SK-N-SH (cell line): ENCODE data around the gene PANX2. TPM values are rescaled to one million over a fixed set of nuclear protein-coding genes. Genes with fewer than 3 reads are reported as not detected.

Experiments used
- CTCF ChIA-PET: fragments of 300-600, 350-600 bp; formaldehyde crosslinking; extraction: SDS; loops from one replicate; lab custom pipeline; 2021; lab: Yijun Ruan, JAX
- POLR2A ChIA-PET: fragments of 350-600 bp; sonication (Branson Sonifier 250); formaldehyde crosslinking; extraction: SDS; loops from one replicate; lab custom pipeline; 2020; ENCODE audit warnings: antibody characterized with exemption, inconsistent platforms; lab: Yijun Ruan, JAX
- DNase-seq: peaks from one replicate; pipeline ENCODE4 v3.0.0; 2012
- H2AFZ ChIP-seq: fragments of 200-600 bp; sonication (generic); 2 replicates; pipeline ENCODE4 v1.8.1; 2016; ENCODE audit warnings: antibody characterized with exemption, mild to moderate bottlenecking, low read depth
- H3F3A ChIP-seq: fragments of 200-600 bp; sonication (generic); replicated peaks from 2 replicates; pipeline ENCODE3; 2016; ENCODE audit warnings: antibody characterized with exemption, mild to moderate bottlenecking; ENCODE audit not compliant: insufficient read depth
- H3K27ac ChIP-seq, 2 experiments: fragments of 200-500 bp in 1 of 2; fragments of 200-600 bp in 1 of 2; sonication (Bioruptor generic) in 1 of 2; sonication (generic), shearing (Covaris generic) in 1 of 2; 2 replicates each; pipeline versions ENCODE4 v1.5.1 to v1.6.1; 2014 to 2016; ENCODE audit warnings: low read depth in 2 of 2, inconsistent platforms in 1 of 2, low read length in 1 of 2, mild to moderate bottlenecking in 1 of 2, mixed read lengths in 1 of 2
- H3K27me3 ChIP-seq: fragments of 200-600 bp; sonication (generic), shearing (Covaris generic); 2 replicates; pipeline ENCODE4 v1.6.1; 2016; ENCODE audit warnings: mixed run types; ENCODE audit not compliant: insufficient read depth
- H3K36me3 ChIP-seq, 2 experiments: fragments of 200-500 bp in 1 of 2; fragments of 200-600 bp in 1 of 2; sonication (Bioruptor generic) in 1 of 2; sonication (generic) in 1 of 2; replicated peaks in 1 of 2; 2 replicates each; pipeline versions ENCODE3 to v1.5.1; 2014 to 2016; ENCODE audit warnings: low read length in 1 of 2, mild to moderate bottlenecking in 1 of 2; ENCODE audit not compliant: insufficient read depth in 2 of 2, control insufficient read depth in 1 of 2
- H3K4me1 ChIP-seq, 2 experiments: fragments of 200-500 bp in 1 of 2; fragments of 200-600 bp in 1 of 2; sonication (Bioruptor generic) in 1 of 2; sonication (generic), shearing (Covaris generic) in 1 of 2; 2 replicates each; pipeline versions ENCODE4 v1.5.1 to v1.6.1; 2014 to 2016; ENCODE audit warnings: low read depth in 1 of 2, low read length in 1 of 2, mixed run types in 1 of 2; ENCODE audit not compliant: insufficient read depth in 2 of 2, control insufficient read depth in 1 of 2
- H3K4me2 ChIP-seq: fragments of 200-600 bp; sonication (generic), shearing (Covaris generic); 2 replicates; pipeline ENCODE4 v1.6.1; 2017; ENCODE audit warnings: mixed run types
- H3K4me3 ChIP-seq, 2 experiments: fragments of 200-500 bp in 1 of 2; fragments of 200-600 bp in 1 of 2; sonication (Bioruptor generic) in 1 of 2; sonication (generic), shearing (Covaris generic) in 1 of 2; 2 replicates each; pipeline versions ENCODE4 v1.5.1 to v1.8.1; 2014 to 2016; ENCODE audit warnings: low read depth in 2 of 2, inconsistent platforms in 1 of 2, low read length in 1 of 2, mild to moderate bottlenecking in 1 of 2, mixed read lengths in 1 of 2, moderate library complexity in 1 of 2
- H3K79me2 ChIP-seq: fragments of 200-600 bp; sonication (generic); 2 replicates; pipeline ENCODE4 v1.8.1; 2017; ENCODE audit warnings: mild to moderate bottlenecking; ENCODE audit not compliant: insufficient read depth
- H3K9ac ChIP-seq: fragments of 200-600 bp; sonication (generic); 2 replicates; pipeline ENCODE4 v1.6.1; 2017; ENCODE audit warnings: mixed run types
- H3K9me2 ChIP-seq: fragments of 200-600 bp; sonication (generic); 2 replicates; pipeline ENCODE4 v1.6.1; 2017; ENCODE audit warnings: mixed run types
- H3K9me3 ChIP-seq: fragments of 200-600 bp; sonication (generic); 2 replicates; pipeline ENCODE4 v1.6.1; 2017; ENCODE audit warnings: mixed run types, mild to moderate bottlenecking, moderate library complexity
- H4K20me1 ChIP-seq: fragments of 200-600 bp; sonication (generic); 2 replicates; pipeline ENCODE4 v1.6.1; 2017; ENCODE audit warnings: mild to moderate bottlenecking, mixed run types; ENCODE audit not compliant: insufficient read depth
- CTCF ChIP-seq: fragments of 200-600 bp; sonication (generic); IDR thresholded peaks from 2 replicates; pipeline ENCODE4 v1.6.1; 2017; ENCODE audit warnings: antibody characterized with exemption, mild to moderate bottlenecking, moderate library complexity
- ELF1 ChIP-seq: IDR thresholded peaks from 2 replicates; pipeline ENCODE4 v1.4.0; 2012
- EP300 ChIP-seq, 2 experiments: IDR thresholded peaks; 2 replicates each; pipeline versions ENCODE4 v1.4.0 to v1.6.1; 2012; ENCODE audit warnings: borderline replicate concordance in 1 of 2, low read depth in 1 of 2, low read length in 1 of 2
- FOXJ3 ChIP-seq: sonication (generic); formaldehyde crosslinking; IDR thresholded peaks from 2 replicates; pipeline ENCODE4 v1.5.1; 2020; ENCODE audit warnings: mild to moderate bottlenecking, missing genetic modification reagents
- MAX ChIP-seq: IDR thresholded peaks from 2 replicates; pipeline ENCODE4 v1.4.0; 2012; ENCODE audit warnings: low read depth
- MXI1 ChIP-seq: IDR thresholded peaks from 2 replicates; pipeline ENCODE4 v1.6.1; 2012; ENCODE audit warnings: mild to moderate bottlenecking, low read depth, low read length, improper control_type of control experiment
- NFIC ChIP-seq: IDR thresholded peaks from 2 replicates; pipeline ENCODE4 v1.4.0; 2012; ENCODE audit warnings: borderline replicate concordance
- PBX3 ChIP-seq: IDR thresholded peaks from 2 replicates; pipeline ENCODE4; 2012
- RAD21 ChIP-seq: IDR thresholded peaks from 2 replicates; pipeline ENCODE4 v1.6.1; 2012; ENCODE audit warnings: mild to moderate bottlenecking, low read length
- RCOR1 ChIP-seq: fragments of 150-350 bp; IDR thresholded peaks from 2 replicates; pipeline ENCODE4 v1.6.1; 2017; ENCODE audit warnings: antibody characterized with exemption, low read length
- RFX5 ChIP-seq: IDR thresholded peaks from 2 replicates; pipeline ENCODE4 v1.6.1; 2012; ENCODE audit warnings: mild to moderate bottlenecking, improper control_type of control experiment, low read length
- RXRA ChIP-seq: IDR thresholded peaks from 2 replicates; pipeline ENCODE4 v1.4.0; 2012; ENCODE audit warnings: low read depth, mild to moderate bottlenecking, borderline replicate concordance
- TAF1 ChIP-seq: IDR thresholded peaks from 2 replicates; pipeline ENCODE4 v1.6.1; 2012; ENCODE audit warnings: low read depth, mild to moderate bottlenecking, low read length, moderate library complexity, borderline replicate concordance
- TCF12 ChIP-seq: IDR thresholded peaks from 2 replicates; pipeline ENCODE4 v1.4.0; 2012
- USF1 ChIP-seq: IDR thresholded peaks from 2 replicates; pipeline ENCODE4 v1.4.0; 2012; ENCODE audit warnings: low read depth, borderline replicate concordance
- USF2 ChIP-seq: fragments of 150-350 bp; IDR thresholded peaks from 2 replicates; pipeline ENCODE4 v1.6.1; 2017; ENCODE audit warnings: antibody characterized with exemption, low read length, low read depth, borderline replicate concordance
- ZBTB33 ChIP-seq: IDR thresholded peaks from 2 replicates; pipeline ENCODE4 v1.4.0; 2012; ENCODE audit warnings: low read depth, borderline replicate concordance
- WGBS: methylation state at CpG from one replicate; pipeline ENCODE4 v1.1.6; 2017; ENCODE audit warnings: low lambda C conversion rate; 5-methylcytosine and 5-hydroxymethylcytosine counted together
- polyA plus RNA-seq, 3 experiments: library from polyadenylated mRNA; depleted of rRNA; stranded (reverse); fragments of >200 nt; gene quantifications; 2 replicates each; pipeline ENCODE4 v1.2.3, GENCODE V29; 2012

PANX2 gene
- 1.3 and 2.4 TPM in 2 replicates for polyA plus RNA-seq (2012; rRNA removed)
- polyA plus RNA-seq (2012; cell fraction: cytosol; rRNA removed) = 1.5 and 2.4 TPM in 2 replicates
- 7.8 and 11.2 TPM in 2 replicates for polyA plus RNA-seq (2012; cell fraction: nucleus; rRNA removed)

GRCh38 chr22:50170453-50171318 is at the start of gene PANX2:
Gene PANX2, plus strand, starts transcription at chr22:50170731. Its CDS starts 0 bp downstream, at chr22:50170731.
- no peak within 1 kb of the TSS; a peak in 1 of 4 replicates for H3K27ac ChIP-seq
- no peaks in the 10 kb centered on the region for H3K79me2 ChIP-seq
- no peaks in the 10 kb centered on the region for H3K27me3 ChIP-seq
- CTCF ChIA-PET = interaction anchor here (0.9 to 1.8 kb wide), 6 partner anchors 11 to 171 kb away, joined by 3 to 14 read pairs (median 4); no protein-coding TSS in a partner anchor
- no peaks in the 10 kb centered on the region for H3F3A ChIP-seq
- no peak within 1 kb of the TSS for H3K9ac ChIP-seq
- TF ChIP-seq RAD21 = no peak
- no peak for TF ChIP-seq PBX3
- TF ChIP-seq RXRA = no peak
- TF ChIP-seq EP300 (IDR thresholded peaks at IDR 0.05; ENCODE audit: borderline replicate concordance in 1 of 2, low read depth in 1 of 2, low read length in 1 of 2) = no peak
- TF ChIP-seq TCF12 = no peak
- peaks cover 0 to 3% of the 10 kb centered on the region in 2 experiments; a peak in 1 of 4 replicates for H3K4me1 ChIP-seq
- no peaks in the 10 kb centered on the region for H3K36me3 ChIP-seq
- 49% methylated on average over 17 of the region's 105 CpGs for WGBS
- no peaks in the 10 kb centered on the region for H4K20me1 ChIP-seq
- no peaks in the 10 kb centered on the region for H3K9me2 ChIP-seq
- peak within 1 kb of the TSS; percentile 78 for H3K4me2 ChIP-seq
- H3K9me3 ChIP-seq = no peaks in the 10 kb centered on the region
- peak within 1 kb of the TSS; percentile 43; the same call in 1 of the 2 replicates for H2AFZ ChIP-seq
- H3K4me3 ChIP-seq = peak within 1 kb of the TSS; percentile 54 to 63
- peak; percentile 85 for DNase-seq
- POLR2A ChIA-PET = no interaction called here

- Histone ChIP-seq H4K20me1 (no peaks in the 10 kb centered on the region), H3K4me1 (peaks cover 4% of the 10 kb centered on the region in 2 experiments; a peak in 1 of 4 replicates), H3F3A (peaks cover 6% of the 10 kb centered on the region), H3K36me3 (no peaks in the 10 kb centered on the region), H3K27ac (no peak overlapping the region), H3K4me2 (no peak overlapping the region), H3K4me3 (no peak overlapping the region), H3K27me3 (no peaks in the 10 kb centered on the region), H3K79me2 (no peaks in the 10 kb centered on the region), H3K9me2 (no peaks in the 10 kb centered on the region), H3K9ac (no peak overlapping the region), H2AFZ (no peak overlapping the region), H3K9me3 (peaks cover 11% of the 10 kb centered on the region; the same call in 1 of the 2 replicates)
- ChIA-PET POLR2A (no interaction called here), CTCF (interaction anchor here (0.6 kb wide), 1 partner anchor 29 kb away, joined by 3 read pairs; no protein-coding TSS in a partner anchor)
- no peak for DNase-seq
- 53% methylated on average over 7 of the region's 11 CpGs for WGBS
- no peak for TF ChIP-seq MAX
- TF ChIP-seq ZBTB33 = no peak
- no peak for TF ChIP-seq USF1
- no peak for TF ChIP-seq ELF1
- no peak for TF ChIP-seq PBX3
- no peak for TF ChIP-seq MXI1
- TF ChIP-seq NFIC = no peak
- TF ChIP-seq USF2 = no peak
- TF ChIP-seq RCOR1 = no peak
- no peak for TF ChIP-seq TAF1
- no peak for TF ChIP-seq FOXJ3 (CRISPR knock-in tag)
- TF ChIP-seq RFX5 = no peak
- no peak for TF ChIP-seq CTCF
These were observed 49.3 kb upstream of the PANX2 start for GRCh38 chr22:50121202-50121740.
